CD14-positive monocyte (primary cell): ENCODE measurements around the gene GRB14. TPM values are rescaled to one million over a fixed set of nuclear protein-coding genes. Genes with fewer than 3 reads are reported as not detected.

ENCODE experiments used
- DNase-seq, 3 donors: peaks; one replicate each; pipeline ENCODE4 v3.0.0-alpha.2; 2011 to 2022
- H2AFZ ChIP-seq: 2 replicates; pipeline ENCODE4 v1.6.0; 2012; ENCODE audit warnings: mild to moderate bottlenecking, low read depth, low read length, inconsistent platforms; ENCODE audit not compliant: insufficient read depth, poor library complexity, severe bottlenecking
- H3K27ac ChIP-seq, 2 donors: 1 replicate in 1 of 2; 2 replicates in 1 of 2; pipeline ENCODE4 v1.5.1; 2012 to 2013; ENCODE audit warnings: low read length in 2 of 2, control low read depth in 1 of 2, inconsistent platforms in 1 of 2, low read depth in 1 of 2, mild to moderate bottlenecking in 1 of 2
- H3K27me3 ChIP-seq, 2 donors: one replicate each; pipeline versions ENCODE4 v1.6.0 to v1.6.1; 2011 to 2013; ENCODE audit warnings: low read length in 2 of 2; ENCODE audit not compliant: control insufficient read depth in 2 of 2, insufficient read depth in 2 of 2
- H3K36me3 ChIP-seq, 2 donors: replicated peaks in 1 of 2; 1 replicate in 1 of 2; 2 replicates in 1 of 2; pipeline versions ENCODE4 v1.5.1 to v1.6.1; 2012 to 2013; ENCODE audit warnings: low read length in 2 of 2, control low read depth in 1 of 2, inconsistent platforms in 1 of 2, mild to moderate bottlenecking in 1 of 2; ENCODE audit not compliant: insufficient read depth in 2 of 2, control insufficient read depth in 1 of 2
- H3K4me1 ChIP-seq, 2 donors: 1 replicate in 1 of 2; 2 replicates in 1 of 2; pipeline versions ENCODE4 v1.5.1 to v1.6.1; 2012 to 2013; ENCODE audit warnings: low read length in 2 of 2, control low read depth in 1 of 2, inconsistent platforms in 1 of 2, mild to moderate bottlenecking in 1 of 2, moderate library complexity in 1 of 2; ENCODE audit not compliant: insufficient read depth in 2 of 2, control insufficient read depth in 1 of 2
- H3K4me2 ChIP-seq: replicated peaks from 2 replicates; pipeline ENCODE3; 2012; ENCODE audit warnings: low read length, moderate library complexity, mild to moderate bottlenecking; ENCODE audit not compliant: poor library complexity, severe bottlenecking; ENCODE audit errors: extremely low read depth
- H3K4me3 ChIP-seq, 3 experiments: fragments of 200-600 bp in 1 of 3; sonication (generic) in 1 of 3; replicated peaks in 1 of 3; 1 replicate in 2 of 3; 2 replicates in 1 of 3; pipeline ENCODE4 v1.5.1; 2011 to 2013; ENCODE audit warnings: low read length in 3 of 3, mild to moderate bottlenecking in 3 of 3, control low read depth in 2 of 3, low read depth in 2 of 3, inconsistent platforms in 1 of 3, moderate library complexity in 1 of 3
- H3K79me2 ChIP-seq: 2 replicates; pipeline ENCODE4 v1.6.0; 2012; ENCODE audit warnings: mild to moderate bottlenecking, control low read depth, inconsistent platforms, low read length, moderate library complexity; ENCODE audit not compliant: insufficient read depth
- H3K9ac ChIP-seq: 2 replicates; pipeline ENCODE4 v1.6.0; 2017; ENCODE audit warnings: low read length, mild to moderate bottlenecking; ENCODE audit not compliant: insufficient read depth, poor library complexity, severe bottlenecking
- H3K9me3 ChIP-seq, 2 donors: replicated peaks in 1 of 2; 1 replicate in 1 of 2; 2 replicates in 1 of 2; pipeline versions ENCODE4 v1.5.1 to v1.6.1; 2012 to 2013; ENCODE audit warnings: low read length in 2 of 2, control low read depth in 1 of 2; ENCODE audit not compliant: control insufficient read depth in 1 of 2, insufficient read depth in 1 of 2
- H4K20me1 ChIP-seq: 2 replicates; pipeline ENCODE4 v1.6.0; 2012; ENCODE audit warnings: mild to moderate bottlenecking, low read length, control low read depth, moderate library complexity; ENCODE audit not compliant: insufficient read depth
- H3K27ac Mint-ChIP-seq, 7 donors: one replicate each; pipeline ENCODE4 v1.8.0; 2020; ENCODE audit warnings: mild to moderate bottlenecking in 7 of 7, mixed read lengths in 7 of 7, moderate library complexity in 6 of 7, inconsistent platforms in 2 of 7
- H3K27me3 Mint-ChIP-seq, 3 donors: one replicate each; pipeline ENCODE4 v1.8.0; 2021 to 2022; ENCODE audit warnings: low read depth in 3 of 3, mild to moderate bottlenecking in 3 of 3, mixed read lengths in 3 of 3, moderate library complexity in 3 of 3, inconsistent platforms in 1 of 3
- H3K36me3 Mint-ChIP-seq, 2 donors: one replicate each; pipeline ENCODE4 v1.8.0; 2020; ENCODE audit warnings: mixed read lengths in 2 of 2, inconsistent platforms in 1 of 2, mild to moderate bottlenecking in 1 of 2
- H3K4me1 Mint-ChIP-seq: one replicate; pipeline ENCODE4 v1.8.0; 2020; ENCODE audit warnings: mild to moderate bottlenecking, mixed read lengths
- H3K4me3 Mint-ChIP-seq, 2 donors: one replicate each; pipeline ENCODE4 v1.8.0; 2020; ENCODE audit warnings: mild to moderate bottlenecking in 2 of 2, mixed read lengths in 2 of 2, moderate library complexity in 1 of 2
- H3K9me3 Mint-ChIP-seq, 7 donors: one replicate each; pipeline ENCODE4 v1.8.0; 2020 to 2022; ENCODE audit warnings: mixed read lengths in 7 of 7, mild to moderate bottlenecking in 6 of 7, moderate library complexity in 6 of 7, inconsistent platforms in 2 of 7
- CTCF ChIP-seq: fragments of 200-600 bp; IDR thresholded peaks from one replicate; pipeline ENCODE4 v1.8.0; 2022; ENCODE audit warnings: antibody characterized with exemption, mild to moderate bottlenecking
- WGBS: methylation state at CpG from one replicate; pipeline ENCODE4 v1.1.5; 2013; ENCODE audit warnings: missing lambda C conversion rate; ENCODE audit not compliant: insufficient coverage; 5-methylcytosine and 5-hydroxymethylcytosine counted together
- intact Hi-C, 2 donors: fragments of 100-400 bp; cut with micrococcal nuclease; formaldehyde crosslinking; loops; one replicate each; pipeline versions ENCODE4 v1.15.0 to v1.15.1; 2023
- polyA plus RNA-seq, 3 donors: library from polyadenylated mRNA; depleted of rRNA in 1 of 3; unstranded in 2 of 3; stranded (reverse) in 1 of 3; fragments of 300-500 nt in 2 of 3; fragments of >200 nt in 1 of 3; fragmentation: Illumina TruSeq in 2 of 3; gene quantifications; 1 replicate in 2 of 3; 2 replicates in 1 of 3; pipeline ENCODE4 v1.2.3, GENCODE V29; 2012 to 2021

GRB14 gene
- polyA plus RNA-seq, 3 donors: 0.20 to 0.28 TPM; not detected in 1

- intact Hi-C loops: no loop called here
- no CpG with 5 or more reads among the region's 2 CpGs for WGBS
- Histone ChIP-seq H3K27ac (no peak overlapping the region), H3K4me1 (no peaks in the 10 kb centered on the region), H3K4me3 (no peak overlapping the region), H3K36me3 (no peaks in the 10 kb centered on the region), H3K9me3 (no peaks in the 10 kb centered on the region), H2AFZ (no peak overlapping the region), H4K20me1 (no peaks in the 10 kb centered on the region), H3K27me3 (no peaks in the 10 kb centered on the region), H3K4me2 (no peak overlapping the region), H3K79me2 (no peaks in the 10 kb centered on the region), H3K9ac (no peak overlapping the region)
- Mint-ChIP-seq H3K9me3 (peaks cover 0 to 6% (median under 1%) of the 10 kb centered on the region in 7 donors), H3K27ac (peak overlapping the region in 1 of 7 donors; percentile 55), H3K4me3 (no peak overlapping the region), H3K36me3 (no peaks in the 10 kb centered on the region), H3K4me1 (no peaks in the 10 kb centered on the region), H3K27me3 (peaks cover 0 to 3% (median 0%) of the 10 kb centered on the region in 3 donors)
- DNase-seq: no peak
- TF ChIP-seq CTCF: no peak
Measured at GRCh38 chr2:164667566-164667965, 46.3 kb upstream of the GRB14 start.

DNA sequence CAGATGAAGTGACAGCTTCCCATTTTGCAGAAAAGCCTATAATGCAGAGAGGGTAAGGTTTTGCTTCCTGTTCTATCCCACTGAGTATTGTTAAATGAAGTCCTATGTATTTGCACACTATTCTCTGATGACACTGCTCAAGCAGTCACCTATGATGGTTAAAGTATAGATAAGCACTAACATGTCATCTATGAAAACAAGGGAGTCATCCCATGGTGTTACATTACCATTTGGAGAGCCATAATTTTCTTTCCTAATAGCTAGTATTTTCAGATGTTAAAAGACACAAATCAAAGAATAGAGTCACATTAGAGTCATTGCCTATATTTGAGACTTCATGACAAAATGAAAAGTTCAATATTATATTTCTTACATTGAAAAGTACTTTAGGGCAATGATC lies 42.8 kb upstream of the GRB14 start:
- intact Hi-C loops: no loop called here
- H4K20me1 ChIP-seq: no peaks in the 10 kb centered on the region

More for the DNA sequence above, 42.8 kb upstream of the GRB14 start:
- Mint-ChIP-seq H3K4me1 (no peaks in the 10 kb centered on the region), H3K27ac (no peak overlapping the region), H3K9me3 (peaks cover 0 to 4% (median 2%) of the 10 kb centered on the region in 7 donors), H3K27me3 (peaks cover 0 to 1% (median 0%) of the 10 kb centered on the region in 3 donors), H3K36me3 (no peaks in the 10 kb centered on the region), H3K4me3 (no peak overlapping the region)
- H3K9me3 ChIP-seq: no peaks in the 10 kb centered on the region
- H3K9ac ChIP-seq: no peak overlapping the region
- H3K36me3 ChIP-seq: no peaks in the 10 kb centered on the region
- TF ChIP-seq CTCF: no peak
- H2AFZ ChIP-seq: no peak overlapping the region
- H3K4me2 ChIP-seq: no peak overlapping the region
- H3K79me2 ChIP-seq: no peaks in the 10 kb centered on the region
- no peak overlapping the region for H3K27ac ChIP-seq
- no peaks in the 10 kb centered on the region for H3K4me1 ChIP-seq
- DNase-seq: no peak
- no peak overlapping the region for H3K4me3 ChIP-seq
- no peaks in the 10 kb centered on the region for H3K27me3 ChIP-seq
